DND-41 (cell line): Measurements from ENCODE around the gene AK8.

Experiments
- ATAC-seq: fragments of 200-7000 bp; cut with Tn5 transposase; 3 replicates; pipeline ENCODE4 v1.9.1; 2021; ENCODE audit warnings: low read depth; ENCODE audit not compliant: insufficient read depth
- DNase-seq: peaks from one replicate; pipeline ENCODE4 v3.0.0-alpha.2; 2020
- H2AFZ ChIP-seq: 2 replicates; pipeline ENCODE4 v1.6.0; 2012; ENCODE audit warnings: low read depth, low read length
- H3K27ac ChIP-seq: 2 replicates; pipeline ENCODE4 v1.5.1; 2012; ENCODE audit warnings: low read length, inconsistent platforms
- H3K27me3 ChIP-seq: fragments of 200-600 bp; sonication (generic); 2 replicates; pipeline ENCODE4 v1.6.0; 2012; ENCODE audit warnings: low read length, mild to moderate bottlenecking, inconsistent platforms; ENCODE audit not compliant: insufficient read depth, poor library complexity
- H3K36me3 ChIP-seq: 2 replicates; pipeline ENCODE4 v1.5.1; 2012; ENCODE audit warnings: low read length, inconsistent platforms; ENCODE audit not compliant: insufficient read depth
- H3K4me1 ChIP-seq: 2 replicates; pipeline ENCODE4 v1.5.1; 2012; ENCODE audit warnings: mild to moderate bottlenecking, low read length; ENCODE audit not compliant: insufficient read depth
- H3K4me2 ChIP-seq: 2 replicates; pipeline ENCODE4 v1.6.0; 2012; ENCODE audit warnings: mild to moderate bottlenecking, moderate library complexity, low read length, inconsistent platforms; ENCODE audit not compliant: insufficient read depth
- H3K4me3 ChIP-seq, 2 experiments: fragments of 200-600 bp in 1 of 2; shearing (Covaris generic) in 1 of 2; 2 replicates each; pipeline ENCODE4 v1.5.1; 2012 to 2016; ENCODE audit warnings: inconsistent platforms in 2 of 2, low read length in 2 of 2, mild to moderate bottlenecking in 2 of 2, low read depth in 1 of 2, moderate library complexity in 1 of 2
- H3K79me2 ChIP-seq: 2 replicates; pipeline ENCODE4 v1.6.0; 2012; ENCODE audit warnings: low read length, inconsistent platforms; ENCODE audit not compliant: insufficient read depth
- H3K9ac ChIP-seq: 2 replicates; pipeline ENCODE4 v1.6.0; 2012; ENCODE audit warnings: low read depth, mild to moderate bottlenecking, inconsistent platforms, low read length, moderate library complexity
- H3K9me3 ChIP-seq: 2 replicates; pipeline ENCODE4 v1.5.1; 2012; ENCODE audit warnings: low read length, moderate library complexity, mild to moderate bottlenecking, inconsistent platforms; ENCODE audit not compliant: insufficient read depth, severe bottlenecking
- H4K20me1 ChIP-seq: 2 replicates; pipeline ENCODE4 v1.6.0; 2012; ENCODE audit warnings: low read length; ENCODE audit not compliant: insufficient read depth
- CTCF ChIP-seq: IDR thresholded peaks from 2 replicates; pipeline ENCODE4 v1.5.1; 2012; ENCODE audit warnings: borderline replicate concordance, low read length, moderate library complexity, mild to moderate bottlenecking; ENCODE audit not compliant: poor library complexity, severe bottlenecking; ENCODE audit errors: extremely low read depth
- EZH2 ChIP-seq: IDR thresholded peaks from 3 replicates; pipeline ENCODE4 v1.6.1; 2012; ENCODE audit warnings: borderline replicate concordance, low read depth, mild to moderate bottlenecking, moderate library complexity, low read length, inconsistent platforms; ENCODE audit not compliant: severe bottlenecking

The AK8 gene

GRCh38 chr9:132810314-132810713, 67.8 kb downstream of the AK8 start:
- H2AFZ ChIP-seq: no peak overlapping the region
- TF ChIP-seq CTCF (no peak), EZH2 (no peak)
- no peaks in the 10 kb centered on the region for H3K4me1 ChIP-seq
- H3K27ac ChIP-seq: no peak overlapping the region
- H3K4me2 ChIP-seq: no peak overlapping the region
- no peak for ATAC-seq
- H3K36me3 ChIP-seq: no peaks in the 10 kb centered on the region
- H4K20me1 ChIP-seq: no peaks in the 10 kb centered on the region
- no peaks in the 10 kb centered on the region for H3K79me2 ChIP-seq
- peaks cover 4% of the 10 kb centered on the region for H3K27me3 ChIP-seq
- DNase-seq: no peak
- no peak overlapping the region for H3K9ac ChIP-seq
- no peak overlapping the region for H3K4me3 ChIP-seq
- H3K9me3 ChIP-seq: no peaks in the 10 kb centered on the region

GRCh38 chr9:132809677-132810271, 68.3 kb downstream of the AK8 start:
- TF ChIP-seq CTCF: no peak
- no peak for TF ChIP-seq EZH2
- Histone ChIP-seq H3K79me2 (no peaks in the 10 kb centered on the region), H3K9ac (no peak overlapping the region), H3K9me3 (no peaks in the 10 kb centered on the region), H3K4me2 (no peak overlapping the region), H3K27me3 (peaks cover 4% of the 10 kb centered on the region), H3K27ac (no peak overlapping the region), H4K20me1 (no peaks in the 10 kb centered on the region), H3K4me1 (no peaks in the 10 kb centered on the region), H2AFZ (no peak overlapping the region), H3K4me3 (no peak overlapping the region), H3K36me3 (no peaks in the 10 kb centered on the region)
- ATAC-seq (peak; percentile 55), DNase-seq (peak; percentile 35)

GRCh38 chr9:132808645-132809044, 69.4 kb downstream of the AK8 start:
- ATAC-seq: no peak
- H3K9ac ChIP-seq: no peak overlapping the region
- TF ChIP-seq CTCF: no peak
- no peak for TF ChIP-seq EZH2

More at GRCh38 chr9:132808645-132809044, 69.4 kb downstream of the AK8 start:
- H3K4me2 ChIP-seq: no peak overlapping the region
- no peak overlapping the region for H3K4me3 ChIP-seq
- no peaks in the 10 kb centered on the region for H4K20me1 ChIP-seq
- peaks cover 4% of the 10 kb centered on the region for H3K27me3 ChIP-seq
- no peak overlapping the region for H2AFZ ChIP-seq
- H3K4me1 ChIP-seq: no peaks in the 10 kb centered on the region
- H3K36me3 ChIP-seq: no peaks in the 10 kb centered on the region
- H3K9me3 ChIP-seq: no peaks in the 10 kb centered on the region
- no peaks in the 10 kb centered on the region for H3K79me2 ChIP-seq
- no peak for DNase-seq
- no peak overlapping the region for H3K27ac ChIP-seq
